Measurements from ENCODE around the gene ZP3.

DNA sequence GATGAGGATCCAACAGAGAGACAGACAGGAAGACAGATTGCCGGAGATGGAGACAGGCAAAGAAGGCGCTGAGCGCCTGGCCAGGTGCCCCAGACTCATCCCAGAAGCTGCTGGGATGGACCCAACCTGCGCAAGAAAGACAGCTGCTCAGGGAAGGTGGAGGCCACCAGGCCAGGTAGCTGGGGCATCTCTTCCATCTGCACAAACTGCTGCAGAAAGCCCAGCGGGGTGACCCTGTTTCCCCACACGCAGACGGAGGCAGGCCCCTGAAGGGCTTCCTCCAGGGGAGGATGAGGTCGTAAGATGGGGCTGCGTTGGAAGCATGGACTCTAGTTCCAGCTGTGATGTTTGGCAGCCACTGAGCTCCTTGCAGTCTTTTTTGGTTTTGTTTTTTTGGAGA lies 49.5 kb upstream of the ZP3 start:
- no peak for TF ChIP-seq POLR2AphosphoS5 (IDR thresholded peaks at IDR 0.05; ENCODE audit: low read depth, low read length)
- no peak for TF ChIP-seq SIN3A (conservative IDR thresholded peaks at IDR 0.05 in 1 of 2, IDR thresholded peaks at IDR 0.05 in 1 of 2; ENCODE audit: low read depth in 1 of 2, low read length in 2 of 2)
- no peak for TF ChIP-seq RAD21 (IDR thresholded peaks at IDR 0.05 in 1 of 2, conservative IDR thresholded peaks at IDR 0.05 in 1 of 2; ENCODE audit: low read depth in 2 of 2, low read length in 2 of 2)
- TF ChIP-seq USF2 (IDR thresholded peaks at IDR 0.05; ENCODE audit: low read length) = no peak
- TF ChIP-seq, protein P1, sequence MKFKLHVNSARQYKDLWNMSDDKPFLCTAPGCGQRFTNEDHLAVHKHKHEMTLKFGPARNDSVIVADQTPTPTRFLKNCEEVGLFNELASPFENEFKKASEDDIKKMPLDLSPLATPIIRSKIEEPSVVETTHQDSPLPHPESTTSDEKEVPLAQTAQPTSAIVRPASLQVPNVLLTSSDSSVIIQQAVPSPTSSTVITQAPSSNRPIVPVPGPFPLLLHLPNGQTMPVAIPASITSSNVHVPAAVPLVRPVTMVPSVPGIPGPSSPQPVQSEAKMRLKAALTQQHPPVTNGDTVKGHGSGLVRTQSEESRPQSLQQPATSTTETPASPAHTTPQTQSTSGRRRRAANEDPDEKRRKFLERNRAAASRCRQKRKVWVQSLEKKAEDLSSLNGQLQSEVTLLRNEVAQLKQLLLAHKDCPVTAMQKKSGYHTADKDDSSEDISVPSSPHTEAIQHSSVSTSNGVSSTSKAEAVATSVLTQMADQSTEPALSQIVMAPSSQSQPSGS (IDR thresholded peaks at IDR 0.05; ENCODE audit: low read length) = no peak
- TF ChIP-seq CHD2 (IDR thresholded peaks at IDR 0.05; ENCODE audit: low read length) = no peak
- TF ChIP-seq, protein P2, sequence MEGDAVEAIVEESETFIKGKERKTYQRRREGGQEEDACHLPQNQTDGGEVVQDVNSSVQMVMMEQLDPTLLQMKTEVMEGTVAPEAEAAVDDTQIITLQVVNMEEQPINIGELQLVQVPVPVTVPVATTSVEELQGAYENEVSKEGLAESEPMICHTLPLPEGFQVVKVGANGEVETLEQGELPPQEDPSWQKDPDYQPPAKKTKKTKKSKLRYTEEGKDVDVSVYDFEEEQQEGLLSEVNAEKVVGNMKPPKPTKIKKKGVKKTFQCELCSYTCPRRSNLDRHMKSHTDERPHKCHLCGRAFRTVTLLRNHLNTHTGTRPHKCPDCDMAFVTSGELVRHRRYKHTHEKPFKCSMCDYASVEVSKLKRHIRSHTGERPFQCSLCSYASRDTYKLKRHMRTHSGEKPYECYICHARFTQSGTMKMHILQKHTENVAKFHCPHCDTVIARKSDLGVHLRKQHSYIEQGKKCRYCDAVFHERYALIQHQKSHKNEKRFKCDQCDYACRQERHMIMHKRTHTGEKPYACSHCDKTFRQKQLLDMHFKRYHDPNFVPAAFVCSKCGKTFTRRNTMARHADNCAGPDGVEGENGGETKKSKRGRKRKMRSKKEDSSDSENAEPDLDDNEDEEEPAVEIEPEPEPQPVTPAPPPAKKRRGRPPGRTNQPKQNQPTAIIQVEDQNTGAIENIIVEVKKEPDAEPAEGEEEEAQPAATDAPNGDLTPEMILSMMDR (IDR thresholded peaks at IDR 0.05; ENCODE audit: control extremely low read depth in 1 of 3, insufficient read depth in 1 of 3, low read depth in 1 of 3, low read length in 3 of 3) = no peak
- TF ChIP-seq SRF (IDR thresholded peaks at IDR 0.05; ENCODE audit: low read depth, low read length) = no peak
- no peak for TF ChIP-seq RFX5 (IDR thresholded peaks at IDR 0.05; ENCODE audit: borderline replicate concordance, low read depth, low read length)
